PC-3 (cell line): ENCODE measurements around the gene PRL.

Source experiments
- CTCF ChIP-seq: fragments of 300-600 bp; sonication (generic); conservative IDR thresholded peaks from 2 replicates; pipeline ENCODE4 v1.5.1; 2017; ENCODE audit warnings: antibody characterized with exemption, low read depth, mild to moderate bottlenecking, low read length
- EZH2 ChIP-seq: fragments of 300-600 bp; sonication (generic); IDR thresholded peaks from one replicate; pipeline ENCODE4 v1.6.1; 2017; ENCODE audit warnings: antibody characterized with exemption, mild to moderate bottlenecking, low read length; ENCODE audit not compliant: unreplicated experiment

- no peak for TF ChIP-seq EZH2
- TF ChIP-seq CTCF: no peak
Measured at GRCh38 chr6:22290045-22290444, 6.8 kb downstream of the PRL start.
